ENCODE data around the gene FALEC. TPM values are rescaled to one million over a fixed set of nuclear protein-coding genes. Genes with fewer than 3 reads are reported as not detected.

The FALEC gene
- total RNA-seq, 1 donor from 2014 or later: 1.2 TPM

DNA sequence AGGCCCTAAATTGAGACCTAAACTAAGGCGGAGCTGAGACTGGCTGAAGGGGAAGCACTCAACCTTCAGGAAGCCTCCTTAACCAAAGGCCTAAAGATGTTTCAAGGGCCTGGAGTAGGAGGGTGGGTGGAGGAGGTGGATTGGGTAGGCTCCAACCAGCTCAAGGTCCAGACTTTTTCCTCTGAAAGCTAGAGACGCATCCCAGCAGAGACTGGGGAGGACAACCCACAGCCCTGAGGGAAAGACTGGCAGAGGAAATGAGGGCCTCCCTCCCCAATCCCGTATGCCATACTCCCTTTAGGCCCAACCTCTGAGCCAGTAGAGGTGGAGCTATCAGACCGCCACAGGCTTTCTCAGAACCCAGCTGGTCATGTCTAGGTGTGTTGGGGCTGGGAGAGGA lies 6.6 kb upstream of the FALEC start:
- TF ChIP-seq, protein P1, sequence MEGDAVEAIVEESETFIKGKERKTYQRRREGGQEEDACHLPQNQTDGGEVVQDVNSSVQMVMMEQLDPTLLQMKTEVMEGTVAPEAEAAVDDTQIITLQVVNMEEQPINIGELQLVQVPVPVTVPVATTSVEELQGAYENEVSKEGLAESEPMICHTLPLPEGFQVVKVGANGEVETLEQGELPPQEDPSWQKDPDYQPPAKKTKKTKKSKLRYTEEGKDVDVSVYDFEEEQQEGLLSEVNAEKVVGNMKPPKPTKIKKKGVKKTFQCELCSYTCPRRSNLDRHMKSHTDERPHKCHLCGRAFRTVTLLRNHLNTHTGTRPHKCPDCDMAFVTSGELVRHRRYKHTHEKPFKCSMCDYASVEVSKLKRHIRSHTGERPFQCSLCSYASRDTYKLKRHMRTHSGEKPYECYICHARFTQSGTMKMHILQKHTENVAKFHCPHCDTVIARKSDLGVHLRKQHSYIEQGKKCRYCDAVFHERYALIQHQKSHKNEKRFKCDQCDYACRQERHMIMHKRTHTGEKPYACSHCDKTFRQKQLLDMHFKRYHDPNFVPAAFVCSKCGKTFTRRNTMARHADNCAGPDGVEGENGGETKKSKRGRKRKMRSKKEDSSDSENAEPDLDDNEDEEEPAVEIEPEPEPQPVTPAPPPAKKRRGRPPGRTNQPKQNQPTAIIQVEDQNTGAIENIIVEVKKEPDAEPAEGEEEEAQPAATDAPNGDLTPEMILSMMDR (IDR thresholded peaks at IDR 0.05; ENCODE audit: unreplicated experiment): no peak
- no peak for DNase-seq (ENCODE audit: low spot score)
- peaks cover 78% of the 10 kb centered on the region for H3K4me1 Mint-ChIP-seq (ENCODE audit: unreplicated experiment)
- H3K27me3 Mint-ChIP-seq (ENCODE audit: unreplicated experiment): peaks cover 14% of the 10 kb centered on the region
- H3K9me3 Mint-ChIP-seq (ENCODE audit: unreplicated experiment): no peaks in the 10 kb centered on the region
- H3K4me3 Mint-ChIP-seq (ENCODE audit: unreplicated experiment): peak overlapping the region; percentile 84
- H3K27ac Mint-ChIP-seq (ENCODE audit: unreplicated experiment): peak overlapping the region; percentile 94
- peaks cover 38% of the 10 kb centered on the region for H3K36me3 Mint-ChIP-seq (ENCODE audit: low read depth, unreplicated experiment)

DNA sequence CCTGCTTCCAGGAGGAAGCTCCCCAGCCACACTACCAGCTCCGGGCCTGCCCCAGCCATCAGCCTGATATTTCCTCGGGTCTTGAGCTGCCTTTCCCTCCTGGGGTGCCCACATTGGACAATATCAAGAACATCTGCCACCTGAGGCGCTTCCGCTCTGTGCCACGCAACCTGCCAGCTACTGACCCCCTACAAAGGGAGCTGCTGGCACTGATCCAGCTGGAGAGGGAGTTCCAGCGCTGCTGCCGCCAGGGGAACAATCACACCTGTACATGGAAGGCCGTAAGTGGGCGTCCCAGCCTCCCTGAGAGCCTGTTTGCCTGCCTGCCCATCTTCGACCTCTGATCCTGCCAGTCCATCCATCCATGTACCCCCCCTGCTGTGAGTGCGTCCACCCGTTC lies 4.0 kb upstream of the FALEC start:
- peak overlapping the region; percentile 54 for H3K27ac Mint-ChIP-seq (ENCODE audit: unreplicated experiment)
- TF ChIP-seq, protein P1 (IDR thresholded peaks at IDR 0.05; ENCODE audit: unreplicated experiment): no peak
- peaks cover 24% of the 10 kb centered on the region for H3K27me3 Mint-ChIP-seq (ENCODE audit: unreplicated experiment)
- peaks cover 73% of the 10 kb centered on the region for H3K4me1 Mint-ChIP-seq (ENCODE audit: unreplicated experiment)
- H3K4me3 Mint-ChIP-seq (ENCODE audit: unreplicated experiment): peak overlapping the region; percentile 88
- peaks cover 26% of the 10 kb centered on the region for H3K36me3 Mint-ChIP-seq (ENCODE audit: low read depth, unreplicated experiment)
- H3K9me3 Mint-ChIP-seq (ENCODE audit: unreplicated experiment): no peaks in the 10 kb centered on the region
- DNase-seq (ENCODE audit: low spot score): no peak

DNA sequence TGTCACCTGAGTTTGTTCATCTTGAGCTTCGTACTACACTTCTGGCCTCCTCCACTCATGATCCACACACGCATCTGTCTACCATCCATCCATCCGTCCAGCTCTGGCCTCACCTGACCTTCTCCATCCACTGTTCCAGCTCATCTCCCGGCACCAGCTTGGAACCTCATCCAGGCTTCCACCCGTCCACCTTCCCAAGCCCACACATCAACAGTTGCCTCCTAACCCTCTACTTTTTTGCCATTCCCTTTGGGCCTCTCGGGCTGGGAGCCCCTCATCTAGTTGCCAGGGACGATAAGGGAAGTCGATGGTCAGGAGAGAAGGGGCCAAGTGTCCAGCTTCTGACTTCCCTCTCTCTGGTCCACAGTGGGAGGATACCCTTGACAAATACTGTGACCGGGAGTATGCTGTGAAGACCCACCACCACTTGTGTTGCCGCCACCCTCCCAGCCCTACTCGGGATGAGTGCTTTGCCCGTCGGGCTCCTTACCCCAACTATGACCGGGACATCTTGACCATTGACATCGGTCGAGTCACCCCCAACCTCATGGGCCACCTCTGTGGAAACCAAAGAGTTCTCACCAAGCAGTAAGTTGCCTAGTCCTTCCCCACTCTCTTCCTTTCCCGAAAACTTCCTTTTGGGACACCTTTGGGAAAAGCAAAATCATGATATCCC lies 3.4 kb upstream of the FALEC start:
- TF ChIP-seq, protein P1 (IDR thresholded peaks at IDR 0.05; ENCODE audit: unreplicated experiment): no peak
- DNase-seq (ENCODE audit: low spot score): no peak

DNA sequence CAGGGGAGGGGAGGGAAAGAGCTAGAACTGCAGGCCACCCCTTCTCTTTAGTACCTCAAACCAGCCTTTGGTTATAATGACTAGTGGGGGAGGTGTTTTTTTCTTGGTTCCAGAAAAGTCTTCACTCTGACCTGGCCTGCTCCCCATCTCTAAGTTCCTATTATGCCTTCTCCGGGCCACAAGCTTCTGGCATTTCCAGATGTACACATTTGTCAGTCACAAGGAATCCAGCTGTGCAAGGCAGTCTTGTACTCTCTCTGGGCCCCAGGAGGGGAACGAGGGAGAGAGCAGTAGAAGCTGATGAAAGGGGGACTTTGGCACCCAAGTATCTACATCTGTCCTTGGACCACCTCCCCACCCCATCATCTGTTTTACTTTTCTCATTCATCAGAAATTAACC lies 2.7 kb upstream of the FALEC start:
- Mint-ChIP-seq H3K27ac (ENCODE audit: unreplicated experiment) (no peak overlapping the region), H3K27me3 (ENCODE audit: unreplicated experiment) (peaks cover 24% of the 10 kb centered on the region), H3K4me1 (ENCODE audit: unreplicated experiment) (peaks cover 66% of the 10 kb centered on the region), H3K4me3 (ENCODE audit: unreplicated experiment) (peak overlapping the region; percentile 88), H3K9me3 (ENCODE audit: unreplicated experiment) (no peaks in the 10 kb centered on the region), H3K36me3 (ENCODE audit: low read depth, unreplicated experiment) (peaks cover 22% of the 10 kb centered on the region)
- TF ChIP-seq, protein P1 (IDR thresholded peaks at IDR 0.05; ENCODE audit: unreplicated experiment): no peak
- no peak for DNase-seq (ENCODE audit: low spot score)

More for the DNA sequence above, 3.4 kb upstream of the FALEC start:
- Mint-ChIP-seq H3K4me1 (ENCODE audit: unreplicated experiment) (peaks cover 70% of the 10 kb centered on the region), H3K27me3 (ENCODE audit: unreplicated experiment) (peaks cover 24% of the 10 kb centered on the region), H3K9me3 (ENCODE audit: unreplicated experiment) (no peaks in the 10 kb centered on the region), H3K36me3 (ENCODE audit: low read depth, unreplicated experiment) (peaks cover 26% of the 10 kb centered on the region), H3K4me3 (ENCODE audit: unreplicated experiment) (peak overlapping the region; percentile 88), H3K27ac (ENCODE audit: unreplicated experiment) (peak overlapping the region; percentile 54)

DNA sequence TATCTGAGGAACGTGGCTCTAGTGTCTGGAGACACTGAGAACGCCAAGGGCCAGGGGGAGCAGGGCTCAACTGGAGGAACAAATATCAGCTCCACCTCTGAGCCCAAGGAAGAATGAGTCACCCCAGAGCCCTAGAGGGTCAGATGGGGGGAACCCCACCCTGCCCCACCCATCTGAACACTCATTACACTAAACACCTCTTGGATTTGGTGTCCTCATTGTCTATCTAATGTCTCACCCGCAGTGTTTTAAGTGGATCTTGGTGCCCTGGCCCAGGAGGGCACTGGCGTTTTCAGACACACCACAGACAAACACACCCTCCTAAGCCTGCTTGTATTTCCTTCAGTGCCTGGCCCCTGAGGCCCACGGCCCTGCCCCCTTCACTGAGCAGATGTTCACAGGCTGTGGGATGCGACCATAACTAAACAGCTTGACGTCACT lies 2.2 kb upstream of the FALEC start:
- TF ChIP-seq, protein P1 (IDR thresholded peaks at IDR 0.05; ENCODE audit: unreplicated experiment): no peak
- Mint-ChIP-seq H3K27ac (ENCODE audit: unreplicated experiment) (no peak overlapping the region), H3K4me3 (ENCODE audit: unreplicated experiment) (peak overlapping the region; percentile 80), H3K36me3 (ENCODE audit: low read depth, unreplicated experiment) (peaks cover 22% of the 10 kb centered on the region), H3K9me3 (ENCODE audit: unreplicated experiment) (no peaks in the 10 kb centered on the region), H3K27me3 (ENCODE audit: unreplicated experiment) (peaks cover 22% of the 10 kb centered on the region), H3K4me1 (ENCODE audit: unreplicated experiment) (peaks cover 61% of the 10 kb centered on the region)
- no peak for DNase-seq (ENCODE audit: low spot score)
